ENCODE measurements around the gene PNMA8A.

Gene PNMA8A

GRCh38 chr19:46474211-46474610 is 2.8 kb upstream of the PNMA8A start:
- no peak for DNase-seq
- in situ Hi-C loops (cut with HindIII; ENCODE audit: low pct_ligation_motif_present, low pct_unique_long_range_greater_than_20kb, low sequenced_read_pairs), result no loop called here

- no peak for DNase-seq
- in situ Hi-C loops (cut with HindIII; ENCODE audit: low pct_ligation_motif_present, low pct_unique_long_range_greater_than_20kb, low sequenced_read_pairs), result no loop called here
These were observed 1.2 kb upstream of the PNMA8A start for GRCh38 chr19:46472592-46472991.

- in situ Hi-C loops (cut with HindIII; ENCODE audit: low pct_ligation_motif_present, low pct_unique_long_range_greater_than_20kb, low sequenced_read_pairs), result no loop called here
- DNase-seq, result no peak
These were observed 614 bp upstream of the PNMA8A start for GRCh38 chr19:46471811-46472543.

- no peak for DNase-seq
- in situ Hi-C loops (cut with HindIII; ENCODE audit: low pct_ligation_motif_present, low pct_unique_long_range_greater_than_20kb, low sequenced_read_pairs), result no loop called here
These were observed 987 bp downstream of the PNMA8A start for GRCh38 chr19:46470376-46470775.

GRCh38 chr19:46469541-46470185 is 1.7 kb downstream of the PNMA8A start:
- in situ Hi-C loops (cut with HindIII; ENCODE audit: low pct_ligation_motif_present, low pct_unique_long_range_greater_than_20kb, low sequenced_read_pairs), result no loop called here

GRCh38 chr19:46466536-46467196 is 4.7 kb downstream of the PNMA8A start:
- in situ Hi-C loops (cut with HindIII; ENCODE audit: low pct_ligation_motif_present, low pct_unique_long_range_greater_than_20kb, low sequenced_read_pairs), result no loop called here
- DNase-seq, result peak; percentile 37

More at GRCh38 chr19:46469541-46470185, 1.7 kb downstream of the PNMA8A start:
- no peak for DNase-seq

GRCh38 chr19:46463516-46463915 is 7.8 kb downstream of the PNMA8A start:
- in situ Hi-C loops (cut with HindIII; ENCODE audit: low pct_ligation_motif_present, low pct_unique_long_range_greater_than_20kb, low sequenced_read_pairs), result no loop called here
- DNase-seq, result no peak

GRCh38 chr19:46461537-46461936 is 9.8 kb downstream of the PNMA8A start:
- no peak for DNase-seq
- in situ Hi-C loops (cut with HindIII; ENCODE audit: low pct_ligation_motif_present, low pct_unique_long_range_greater_than_20kb, low sequenced_read_pairs), result no loop called here

- DNase-seq, result no peak
- in situ Hi-C loops (cut with HindIII; ENCODE audit: low pct_ligation_motif_present, low pct_unique_long_range_greater_than_20kb, low sequenced_read_pairs), result no loop called here
These were observed 10.4 kb downstream of the PNMA8A start for GRCh38 chr19:46460981-46461380.

- no peak for DNase-seq
- in situ Hi-C loops (cut with HindIII; ENCODE audit: low pct_ligation_motif_present, low pct_unique_long_range_greater_than_20kb, low sequenced_read_pairs), result no loop called here
These were observed 11.3 kb downstream of the PNMA8A start for GRCh38 chr19:46460055-46460454.

GRCh38 chr19:46456930-46457329 is 14.4 kb downstream of the PNMA8A start:
- in situ Hi-C loops (cut with HindIII; ENCODE audit: low pct_ligation_motif_present, low pct_unique_long_range_greater_than_20kb, low sequenced_read_pairs), result no loop called here
- DNase-seq, result no peak

GRCh38 chr19:46454244-46454643 is 17.1 kb downstream of the PNMA8A start:
- in situ Hi-C loops (cut with HindIII; ENCODE audit: low pct_ligation_motif_present, low pct_unique_long_range_greater_than_20kb, low sequenced_read_pairs), result no loop called here
- DNase-seq, result no peak

GRCh38 chr19:46453661-46454060 is 17.7 kb downstream of the PNMA8A start:
- no peak for DNase-seq
- in situ Hi-C loops (cut with HindIII; ENCODE audit: low pct_ligation_motif_present, low pct_unique_long_range_greater_than_20kb, low sequenced_read_pairs), result no loop called here

- in situ Hi-C loops (cut with HindIII; ENCODE audit: low pct_ligation_motif_present, low pct_unique_long_range_greater_than_20kb, low sequenced_read_pairs), result no loop called here
These were observed 19.2 kb downstream of the PNMA8A start for GRCh38 chr19:46452186-46452585.

GRCh38 chr19:46451352-46451751 is 20.0 kb downstream of the PNMA8A start:
- no peak for DNase-seq
- in situ Hi-C loops (cut with HindIII; ENCODE audit: low pct_ligation_motif_present, low pct_unique_long_range_greater_than_20kb, low sequenced_read_pairs), result no loop called here

More at GRCh38 chr19:46452186-46452585, 19.2 kb downstream of the PNMA8A start:
- DNase-seq, result no peak

GRCh38 chr19:46450737-46451136 is 20.6 kb downstream of the PNMA8A start:
- in situ Hi-C loops (cut with HindIII; ENCODE audit: low pct_ligation_motif_present, low pct_unique_long_range_greater_than_20kb, low sequenced_read_pairs), result no loop called here
- no peak for DNase-seq

- in situ Hi-C loops (cut with HindIII; ENCODE audit: low pct_ligation_motif_present, low pct_unique_long_range_greater_than_20kb, low sequenced_read_pairs), result no loop called here
These were observed 22.1 kb downstream of the PNMA8A start for GRCh38 chr19:46449228-46449627.

GRCh38 chr19:46448601-46449000 is 22.8 kb downstream of the PNMA8A start:
- no peak for DNase-seq
- in situ Hi-C loops (cut with HindIII; ENCODE audit: low pct_ligation_motif_present, low pct_unique_long_range_greater_than_20kb, low sequenced_read_pairs), result no loop called here

More at GRCh38 chr19:46449228-46449627, 22.1 kb downstream of the PNMA8A start:
- no peak for DNase-seq

GRCh38 chr19:46447824-46448223 is 23.5 kb downstream of the PNMA8A start:
- DNase-seq, result no peak
- in situ Hi-C loops (cut with HindIII; ENCODE audit: low pct_ligation_motif_present, low pct_unique_long_range_greater_than_20kb, low sequenced_read_pairs), result no loop called here

- DNase-seq, result no peak
- in situ Hi-C loops (cut with HindIII; ENCODE audit: low pct_ligation_motif_present, low pct_unique_long_range_greater_than_20kb, low sequenced_read_pairs), result no loop called here
These were observed 24.4 kb downstream of the PNMA8A start for GRCh38 chr19:46447006-46447405.

All from ACHN (cell line).